GM21529 (cell line): ENCODE results near the gene HSPA12B.

Experiments
- ATAC-seq: cut with Tn5 transposase; IDR thresholded peaks from one replicate; pipeline ENCODE4 v1.9.1; 2021; ENCODE audit not compliant: unreplicated experiment

HSPA12B gene

DNA sequence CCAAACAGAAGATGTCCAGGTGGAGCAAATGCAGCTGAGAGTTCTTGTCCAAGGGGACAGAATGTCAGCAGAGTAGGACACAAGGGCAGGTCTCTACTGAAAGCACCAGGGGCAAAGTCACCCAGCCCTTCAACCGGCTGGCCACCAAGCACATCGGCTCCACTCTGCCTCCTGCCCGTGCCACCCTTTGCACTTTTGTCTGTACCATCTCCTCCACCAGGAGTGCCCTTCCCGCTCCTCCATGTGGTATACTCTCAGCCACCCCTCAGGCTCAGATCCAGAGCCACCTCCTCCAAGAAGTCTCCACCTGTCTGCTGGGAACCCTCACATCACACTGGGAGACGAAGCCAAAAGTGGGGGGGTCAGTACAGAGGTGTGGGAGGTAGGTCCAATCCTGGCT, 4.1 kb upstream of the HSPA12B start:
- no peak for ATAC-seq

DNA sequence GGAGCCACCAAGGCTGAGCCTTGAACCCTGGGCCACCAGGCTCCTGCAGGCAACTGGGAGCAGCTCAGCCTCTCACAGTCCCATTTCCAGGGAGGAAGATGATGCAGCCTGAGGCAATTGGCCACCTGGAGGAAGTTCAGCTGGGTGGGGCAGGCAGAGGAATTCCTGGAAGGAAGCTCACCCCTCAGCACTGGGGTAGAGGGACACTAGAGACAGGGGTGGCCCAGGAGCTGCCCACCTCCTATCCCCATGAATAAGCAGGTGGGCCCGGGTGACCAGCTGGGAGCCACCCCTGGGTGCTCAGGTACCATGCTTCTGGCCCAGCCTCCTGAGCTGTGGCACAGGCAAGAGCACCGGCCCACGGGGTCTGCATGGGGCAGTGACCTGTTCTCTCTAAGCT, 3.6 kb upstream of the HSPA12B start:
- ATAC-seq: no peak

DNA sequence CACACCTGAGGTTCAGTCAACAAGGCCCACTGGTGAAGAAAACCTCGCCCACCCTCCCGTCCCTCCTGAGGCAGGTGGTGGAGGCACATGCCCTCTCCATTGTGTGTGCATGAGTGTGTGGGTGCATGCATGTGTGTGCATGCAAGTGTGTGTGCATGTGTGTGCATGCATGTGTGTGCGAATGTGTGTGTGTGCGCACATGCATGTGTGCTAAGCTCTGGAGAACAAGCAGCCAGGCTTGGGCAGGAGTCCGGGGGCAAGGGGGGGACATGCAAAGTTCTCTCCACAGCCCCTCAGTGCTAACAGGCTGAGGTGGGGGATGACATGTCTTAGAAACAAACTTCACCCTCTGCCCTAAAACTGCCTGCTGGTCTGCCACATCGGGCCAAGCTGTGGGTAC, 3.1 kb upstream of the HSPA12B start:
- ATAC-seq: no peak

DNA sequence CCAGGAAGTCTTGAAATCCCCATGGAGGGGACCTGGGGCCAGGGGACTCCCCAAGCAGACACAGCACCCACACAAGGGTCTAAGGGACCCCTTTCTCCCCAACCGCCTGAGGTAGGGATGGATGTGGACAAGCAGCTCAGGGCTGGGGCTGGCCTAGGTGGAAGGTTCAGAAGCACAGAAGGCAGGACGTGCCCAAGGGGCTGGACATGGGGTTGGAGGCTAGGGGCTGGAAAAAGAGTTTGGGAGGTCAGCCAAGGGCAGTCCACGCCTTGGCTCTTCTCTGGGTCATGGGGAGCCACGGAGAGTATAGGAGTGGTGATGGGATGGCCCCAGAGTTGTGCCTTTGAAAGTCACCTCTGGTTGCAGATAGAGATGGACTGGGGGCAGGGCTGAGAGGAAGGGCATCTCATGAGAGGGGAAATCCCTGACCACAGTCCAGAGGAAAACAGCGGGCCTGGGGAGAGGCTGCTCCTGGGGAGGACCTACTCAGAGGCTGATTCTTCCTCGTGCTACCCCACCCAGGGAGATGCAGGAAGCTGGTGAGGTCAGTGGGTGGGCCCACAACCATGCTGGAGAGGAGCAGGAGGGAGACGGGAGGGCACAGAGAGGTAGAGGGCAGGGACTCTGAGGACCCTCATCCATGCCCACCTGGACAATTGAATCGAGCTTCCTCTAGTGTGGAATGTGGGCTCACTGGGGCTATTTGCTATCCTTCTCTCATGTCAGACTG, 2.5 kb upstream of the HSPA12B start:
- no peak for ATAC-seq

DNA sequence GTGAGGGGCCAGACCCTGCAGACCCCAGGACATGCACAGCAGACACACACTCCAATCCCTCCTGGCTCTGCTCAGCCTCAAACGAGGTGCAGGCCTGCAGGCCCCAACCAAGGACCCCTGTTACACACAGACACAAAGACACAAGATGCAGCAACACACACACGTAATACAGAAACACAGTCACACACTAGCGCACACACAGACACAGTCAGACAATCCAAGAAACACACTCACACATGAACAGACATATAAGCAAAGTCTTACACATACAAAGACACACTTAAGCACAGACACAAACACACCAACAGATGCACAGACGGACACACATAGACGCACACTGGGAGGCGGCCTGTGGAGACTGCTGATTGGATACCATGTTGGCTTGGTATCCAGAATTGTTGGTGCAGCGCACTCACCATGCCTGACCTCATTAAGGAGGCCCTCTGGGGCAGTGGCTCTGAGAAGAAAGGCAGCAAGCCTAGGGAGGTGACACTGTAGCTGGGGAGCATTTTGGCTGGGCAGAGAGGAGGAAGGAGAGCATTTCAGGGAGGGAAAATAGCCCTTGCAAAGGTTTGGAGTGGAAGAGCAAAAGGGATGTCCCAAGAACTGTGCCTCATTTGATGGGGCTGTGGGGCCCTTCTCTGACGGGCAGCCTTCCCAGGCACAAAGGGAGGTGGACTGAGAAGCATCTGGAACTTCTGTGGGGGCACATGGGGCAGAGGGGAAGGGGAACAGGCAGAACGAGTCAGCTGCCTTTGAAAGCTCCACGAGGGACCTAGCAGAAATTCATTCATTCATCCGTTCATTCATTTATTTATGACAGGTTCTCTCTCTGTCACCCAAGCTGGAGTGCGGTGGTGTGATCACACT, 1.4 kb upstream of the HSPA12B start:
- no peak for ATAC-seq

DNA sequence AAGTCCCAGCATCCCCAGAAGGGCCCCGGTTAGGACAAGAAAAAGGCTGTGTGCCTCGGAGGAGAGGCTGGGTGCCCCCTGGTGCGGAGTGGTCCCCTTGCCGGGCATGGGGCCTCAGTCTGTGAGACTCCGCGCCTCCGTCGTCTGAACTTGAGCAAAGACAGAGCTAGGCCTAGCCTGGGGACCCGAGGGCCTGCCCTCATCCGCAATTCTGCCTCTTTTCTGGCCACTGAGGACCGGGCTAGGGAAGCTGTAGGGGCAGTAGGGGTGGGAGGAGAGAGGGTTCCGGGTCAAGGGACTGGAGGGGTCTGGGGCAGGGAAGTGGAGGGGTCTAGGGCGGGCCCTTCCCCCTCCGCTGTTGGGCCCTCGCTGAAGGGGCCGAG, 550 bp upstream of the HSPA12B start:
- ATAC-seq: no peak

DNA sequence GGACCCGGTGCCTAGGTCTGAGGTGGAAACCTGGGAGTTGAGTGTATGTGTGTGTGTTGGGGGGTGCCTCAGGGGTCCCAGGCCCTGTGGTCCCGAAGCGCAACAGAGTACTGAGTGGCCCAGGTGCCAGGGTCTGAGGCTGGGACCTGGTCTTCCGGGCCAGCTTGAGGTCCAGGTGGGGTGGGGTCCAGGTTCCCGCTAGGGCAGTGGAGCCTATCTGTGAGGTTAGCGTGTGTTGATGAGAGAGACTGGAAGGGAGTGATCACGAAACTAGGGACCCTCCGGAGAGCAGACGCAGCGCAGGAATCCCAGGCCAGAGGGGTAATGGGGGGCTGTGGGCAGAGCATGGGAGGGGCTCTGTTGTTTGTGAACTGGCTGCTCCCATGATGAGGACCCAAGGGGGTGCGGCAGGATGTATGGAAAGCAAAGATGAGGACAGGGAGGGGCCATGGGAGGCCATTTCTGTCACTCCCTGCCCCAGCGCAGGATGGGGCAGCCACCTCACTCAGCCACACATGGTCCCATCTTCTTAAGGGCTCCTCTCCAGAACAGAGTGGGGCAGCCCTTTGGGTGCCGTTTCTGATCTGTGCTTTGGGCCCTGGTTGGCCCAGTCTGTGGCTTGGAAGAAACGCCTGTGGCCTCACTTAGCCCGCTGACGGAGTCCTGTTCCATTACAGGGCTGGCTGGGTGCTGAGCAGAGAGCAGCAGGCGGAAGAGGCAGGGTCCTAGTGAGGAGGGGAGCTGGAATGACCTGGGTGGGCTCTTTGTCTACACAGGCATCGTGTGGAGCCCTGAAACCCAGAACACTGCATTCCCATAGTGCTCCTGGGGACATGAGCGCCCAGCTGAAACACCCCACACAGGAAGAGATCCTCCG, 872 bp downstream of the HSPA12B start:
- ATAC-seq: no peak

DNA sequence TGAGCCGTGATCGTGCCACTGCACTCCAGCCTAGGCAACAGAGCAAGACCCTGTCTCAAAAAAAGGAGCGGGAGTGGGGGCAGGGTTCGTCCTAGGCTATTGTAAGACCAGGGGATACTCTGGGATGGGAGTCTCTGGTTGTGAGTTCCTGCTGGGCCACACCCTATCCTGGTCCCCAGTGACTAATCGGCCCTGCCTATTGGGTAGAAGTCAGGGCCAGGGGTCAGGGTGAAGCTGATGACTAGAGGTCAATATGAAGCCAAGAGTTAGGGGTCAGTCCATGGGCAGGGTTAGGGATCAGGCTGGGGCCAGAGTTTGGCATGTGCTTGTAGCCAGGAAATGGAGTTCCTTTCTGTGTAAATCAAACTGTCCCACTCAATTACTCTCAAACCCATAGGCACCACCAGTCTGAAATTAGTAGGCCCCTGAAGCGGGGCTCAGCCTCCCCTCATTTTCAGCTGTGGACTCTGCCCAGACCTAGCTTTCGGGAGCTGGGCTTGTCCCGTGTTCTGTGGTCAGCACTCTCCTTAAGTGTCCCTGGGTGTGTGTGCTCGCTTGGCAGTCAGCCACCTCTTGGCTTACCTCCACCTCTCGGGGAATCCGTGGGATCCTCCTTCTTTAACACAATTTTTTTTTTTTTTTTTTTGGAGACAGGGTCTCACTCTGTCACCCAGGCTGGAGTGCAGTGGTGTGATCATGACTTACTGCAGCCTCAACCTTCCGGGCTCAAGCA, 1.8 kb downstream of the HSPA12B start:
- no peak for ATAC-seq

DNA sequence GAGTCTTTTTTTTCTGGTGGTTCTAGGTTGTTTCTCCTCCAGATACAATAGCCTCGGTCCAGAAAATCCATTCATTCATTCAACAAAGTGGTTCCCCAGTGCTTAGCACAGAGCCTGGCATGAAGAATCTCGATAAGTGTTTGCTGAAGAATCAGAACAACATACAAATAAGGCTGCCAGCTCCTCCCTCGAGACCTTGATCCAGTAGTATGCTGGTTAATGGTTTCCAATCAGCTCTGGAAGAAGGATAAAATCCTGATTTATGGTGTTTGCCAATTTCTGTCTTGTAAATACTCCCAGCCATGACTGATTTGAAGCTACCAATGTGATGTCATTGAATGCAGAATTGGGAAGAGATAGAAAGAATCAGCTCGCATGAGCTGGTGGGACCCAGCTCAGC, 3.3 kb downstream of the HSPA12B start:
- no peak for ATAC-seq

DNA sequence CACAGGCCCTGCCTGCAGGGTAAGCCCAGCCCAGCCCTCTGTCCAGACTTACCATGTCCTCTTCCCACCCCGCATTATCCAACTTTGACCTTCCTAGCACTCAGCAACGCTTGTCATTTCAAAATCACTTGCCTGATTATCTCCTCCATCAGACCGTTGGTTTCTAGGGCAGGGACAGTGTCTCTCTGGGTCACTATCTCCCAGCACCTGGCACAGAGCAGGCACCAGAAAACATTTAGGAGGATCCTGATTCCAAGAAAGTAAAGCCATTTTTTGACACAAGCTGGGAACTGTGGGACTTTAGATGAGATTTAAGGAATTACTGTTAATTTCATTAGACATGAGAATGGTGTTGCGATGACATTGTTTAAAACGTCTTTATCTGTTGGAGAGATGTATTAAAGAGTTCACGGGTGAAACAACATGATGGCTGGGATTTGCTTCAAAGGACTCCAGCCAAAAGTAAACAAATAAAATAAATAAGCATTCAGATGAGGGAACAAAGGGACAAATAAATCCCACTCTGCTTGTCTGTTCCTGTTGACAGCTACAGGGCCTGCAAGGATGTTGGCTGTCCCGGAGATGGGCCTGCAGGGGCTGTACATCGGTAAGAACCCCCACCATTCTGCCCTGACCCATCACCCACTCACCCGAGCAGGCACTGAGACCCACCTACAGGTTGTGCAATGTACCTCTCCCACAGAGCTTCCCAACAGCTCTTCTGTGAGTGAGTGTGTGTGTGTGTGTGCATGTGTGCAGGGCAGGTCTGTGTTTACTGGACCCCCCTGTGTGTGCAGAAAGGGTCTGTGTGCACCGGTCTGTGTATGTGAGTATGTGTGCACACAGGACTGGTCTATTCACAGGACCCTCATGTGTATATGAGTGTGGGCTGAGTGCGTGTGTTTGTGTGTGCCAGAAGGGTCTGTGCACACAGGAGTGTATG, 5.9 kb downstream of the HSPA12B start:
- ATAC-seq: no peak

DNA sequence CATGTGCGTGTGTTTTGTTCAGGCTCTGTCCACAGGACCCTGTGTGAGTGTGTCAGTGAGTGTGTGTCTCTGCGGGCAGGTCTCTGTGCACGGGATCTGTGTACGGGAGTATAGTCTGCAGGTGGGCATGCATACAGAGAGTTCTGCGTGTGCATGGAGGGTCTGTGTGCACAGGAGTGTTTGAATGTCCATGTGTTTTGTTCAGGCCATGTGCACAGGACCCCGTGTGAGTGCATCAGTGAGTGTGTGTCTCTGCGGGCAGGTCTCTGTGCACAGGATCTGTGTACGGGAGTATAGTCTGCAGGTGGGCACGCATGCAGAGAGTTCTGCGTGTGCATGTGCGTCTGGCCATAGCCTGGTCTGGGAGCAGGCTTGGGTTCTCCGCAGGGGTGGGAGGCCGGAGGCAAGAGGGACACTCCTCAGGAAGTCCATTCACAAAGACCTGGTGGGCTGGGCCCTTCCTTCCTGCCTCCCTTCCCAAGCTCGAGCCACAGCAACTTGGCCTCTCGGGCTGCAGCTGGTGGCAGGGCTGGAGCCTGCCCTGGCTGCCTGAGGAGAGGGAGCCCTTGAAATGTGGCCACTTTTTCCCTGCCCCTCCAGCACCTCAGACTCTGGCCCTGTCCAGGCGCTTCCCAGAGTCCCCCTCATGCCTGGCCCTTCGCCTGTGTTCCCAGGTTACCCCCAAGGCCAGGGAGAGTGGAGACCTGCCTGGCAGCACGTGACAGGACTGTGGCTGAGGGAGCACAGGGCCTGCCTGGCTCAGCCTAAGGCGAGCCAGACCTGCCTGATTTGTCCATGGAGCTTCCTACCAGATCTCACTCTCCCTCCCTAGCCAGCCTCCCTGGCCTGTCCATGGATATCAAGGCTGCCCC, 6.8 kb downstream of the HSPA12B start:
- ATAC-seq: no peak

DNA sequence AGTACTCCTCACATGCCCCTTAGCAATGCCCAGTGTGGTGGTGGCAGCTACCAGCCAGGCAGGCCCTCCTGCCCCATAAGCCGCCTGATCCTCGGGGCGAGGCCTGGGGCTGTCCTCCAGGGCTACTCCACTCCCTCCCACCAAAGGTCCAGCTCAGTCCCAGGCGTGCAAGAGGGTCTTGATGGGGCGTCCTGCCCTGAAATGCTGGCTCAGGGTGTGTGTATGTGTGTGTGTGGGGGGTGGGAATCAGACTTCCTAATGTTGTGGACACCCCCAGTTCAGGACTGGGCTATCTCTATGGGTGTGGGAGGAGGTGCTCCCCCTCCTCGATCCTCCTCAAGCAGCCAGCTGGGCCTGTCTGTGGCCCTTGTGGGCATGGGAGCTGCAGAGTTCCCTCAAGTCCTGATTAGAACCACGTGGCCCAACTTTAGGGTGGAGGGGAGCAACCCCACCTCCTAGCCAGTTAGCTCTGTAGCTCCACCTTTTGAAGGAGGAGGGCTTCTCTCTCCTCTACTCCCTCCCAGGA, 7.5 kb downstream of the HSPA12B start:
- no peak for ATAC-seq

DNA sequence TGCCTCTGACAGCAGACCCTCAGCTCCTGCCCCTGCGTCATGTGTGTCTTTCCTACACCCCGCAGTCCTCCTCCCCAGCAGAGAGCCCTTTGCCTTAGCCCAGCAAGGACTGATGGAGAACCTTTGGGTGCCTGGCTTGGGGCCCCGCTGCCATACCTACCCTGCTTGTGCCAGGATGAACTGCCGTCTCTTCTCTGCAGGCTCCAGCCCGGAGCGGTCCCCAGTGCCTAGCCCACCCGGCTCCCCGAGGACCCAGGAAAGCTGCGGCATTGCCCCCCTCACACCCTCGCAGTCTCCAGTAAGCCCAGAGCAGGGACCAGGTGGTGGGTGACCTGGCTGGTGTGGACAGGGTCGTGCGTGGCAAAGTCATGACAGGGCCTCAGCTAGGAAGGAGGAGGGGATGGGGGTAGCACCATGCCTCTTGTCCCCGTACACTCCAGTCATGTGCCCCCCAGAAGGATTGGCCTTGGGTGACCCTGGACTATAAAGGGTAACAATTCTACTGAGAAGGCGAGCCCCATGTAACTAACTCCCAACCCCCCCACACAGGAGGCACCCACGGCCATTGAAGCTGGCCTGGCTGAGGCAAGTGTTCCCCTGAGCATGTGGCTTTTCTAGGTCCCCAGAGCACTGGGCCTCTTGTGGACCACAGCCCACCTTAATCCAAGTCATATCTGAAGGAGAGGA, 8.3 kb downstream of the HSPA12B start:
- no peak for ATAC-seq

DNA sequence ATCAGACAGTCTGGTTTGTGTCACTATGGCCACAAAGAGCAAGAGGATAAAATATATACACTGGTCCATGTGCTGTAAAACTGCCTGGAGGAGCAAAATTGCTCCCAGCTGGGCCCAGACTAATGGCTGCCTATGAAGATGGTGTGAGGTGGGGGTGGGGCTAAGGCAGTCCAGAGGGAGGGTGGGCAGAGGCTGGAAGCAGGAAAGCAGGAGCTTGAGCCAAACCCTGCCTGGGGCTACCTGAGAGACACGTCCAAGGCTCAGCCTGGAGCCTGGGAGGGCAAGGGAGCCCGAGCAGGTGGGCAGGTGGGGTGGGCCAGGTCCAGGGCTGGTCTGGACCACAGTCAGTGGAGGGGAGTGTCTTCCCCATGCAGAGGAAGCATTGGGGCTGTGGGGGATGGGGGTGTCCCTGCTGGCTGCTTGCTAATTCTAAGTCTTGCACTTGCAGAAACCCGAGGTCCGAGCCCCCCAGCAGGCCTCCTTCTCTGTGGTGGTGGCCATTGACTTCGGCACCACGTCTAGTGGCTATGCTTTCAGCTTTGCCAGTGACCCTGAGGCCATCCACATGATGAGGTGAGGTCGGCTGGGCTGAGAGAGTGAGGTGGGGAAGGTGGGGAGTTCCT, 9.5 kb downstream of the HSPA12B start:
- no peak for ATAC-seq

DNA sequence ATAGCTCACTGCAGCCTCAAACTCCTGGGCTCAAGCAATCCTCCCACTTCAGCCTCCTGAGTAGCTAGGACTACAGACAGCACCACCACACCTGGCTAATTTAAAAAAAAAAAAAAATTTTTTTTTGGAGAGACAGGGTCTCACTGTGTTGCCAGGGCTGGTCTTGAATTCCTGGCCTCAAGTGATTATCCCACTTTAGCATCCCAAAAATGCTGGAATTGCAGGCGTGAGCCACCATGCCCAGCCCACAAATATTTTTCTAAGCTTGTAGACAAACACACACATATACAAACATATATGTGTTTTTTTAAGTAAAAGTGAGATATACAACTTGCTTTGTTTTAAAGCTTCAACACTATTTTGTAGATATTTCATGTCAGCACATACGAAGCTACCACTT, 10.8 kb downstream of the HSPA12B start:
- no peak for ATAC-seq

DNA sequence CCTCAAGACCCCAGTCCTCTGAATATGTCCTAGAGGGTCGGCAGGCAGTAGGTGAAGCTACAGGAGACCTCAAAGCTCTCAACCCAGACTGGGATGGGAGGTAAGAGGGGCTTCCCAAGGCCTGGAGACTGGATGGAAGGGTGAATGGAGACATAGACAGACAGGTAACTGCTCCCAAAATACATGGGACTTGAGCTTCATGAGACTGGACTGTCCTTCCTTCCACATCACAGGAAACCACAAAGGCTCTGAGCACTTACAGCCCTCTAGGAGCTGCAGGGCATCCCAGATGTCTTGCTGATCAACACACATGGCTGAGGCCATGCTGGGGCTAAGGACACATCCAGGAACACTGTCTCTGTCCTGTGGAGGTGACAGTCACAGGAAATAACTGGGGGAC, 11.6 kb downstream of the HSPA12B start:
- no peak for ATAC-seq
